ENCODE measurements around the gene VTA1. TPM values are rescaled to one million over a fixed set of nuclear protein-coding genes. Genes with fewer than 3 reads are reported as not detected.
A peak's percentile ranks its signal among the peaks of the same experiment; 100 is the strongest.

VTA1 gene
- total and polyA plus RNA-seq, 2 of the 4 experiments (the other 2 are of a cell fraction) = 60.9 to 120 TPM

DNA sequence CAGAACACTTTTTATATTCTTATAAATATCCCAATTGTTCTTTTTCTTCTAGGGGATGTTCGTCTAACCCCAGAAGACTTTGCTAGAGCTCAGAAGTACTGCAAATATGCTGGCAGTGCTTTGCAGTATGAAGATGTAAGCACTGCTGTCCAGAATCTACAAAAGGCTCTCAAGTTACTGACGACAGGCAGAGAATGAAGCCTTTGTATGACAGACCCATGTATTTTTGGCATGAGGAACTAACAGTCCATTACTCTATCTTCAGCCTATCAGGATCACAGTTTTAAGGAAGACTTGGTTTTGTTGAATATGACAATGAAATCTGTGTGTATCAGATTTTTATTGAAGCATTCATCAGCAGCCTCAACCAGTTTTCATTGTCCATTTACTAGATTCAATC, 71.4 kb downstream of the VTA1 start:
- H2AK5ac ChIP-seq (ENCODE audit: low read depth, low read length) = no peak overlapping the region
- H3K9me1 ChIP-seq (ENCODE audit: insufficient read depth, low read length) = no peaks in the 10 kb centered on the region
- H4K20me1 ChIP-seq (ENCODE audit: insufficient read depth, low read length) = no peaks in the 10 kb centered on the region
- no peak overlapping the region for H2AFZ ChIP-seq (replicated peaks; ENCODE audit: low read length, poor library complexity)
- no peak overlapping the region for H2BK20ac ChIP-seq (ENCODE audit: low read depth, low read length)
- no peak overlapping the region for H2BK5ac ChIP-seq (ENCODE audit: low read depth, low read length, poor library complexity, severe bottlenecking)
- H3K36me3 ChIP-seq (ENCODE audit: control insufficient read depth, insufficient read depth, low read length) = peaks cover 9% of the 10 kb centered on the region
- ATAC-seq (ENCODE audit: low read depth) = no peak; the same call in 1 of the 2 replicates
- H2BK15ac ChIP-seq (ENCODE audit: low read depth, low read length) = no peak overlapping the region
- intact Hi-C loops (cut with micrococcal nuclease) (no loop called here), in situ Hi-C loops (cut with MboI; ENCODE audit: low sequenced_read_pairs) (no loop called here), dilution Hi-C loops (cut with HindIII; ENCODE audit: low sequenced_read_pairs, unreplicated experiment) (no loop called here)
- H4K5ac ChIP-seq (ENCODE audit: low read depth, low read length) = no peak overlapping the region
- DNase-seq = peak; percentile 9
- H3K56ac ChIP-seq (ENCODE audit: extremely low read depth, insufficient read depth, low read length) = no peak overlapping the region
- no peak overlapping the region for H3K18ac ChIP-seq (ENCODE audit: low read depth, low read length)
- TF ChIP-seq, protein P1, sequence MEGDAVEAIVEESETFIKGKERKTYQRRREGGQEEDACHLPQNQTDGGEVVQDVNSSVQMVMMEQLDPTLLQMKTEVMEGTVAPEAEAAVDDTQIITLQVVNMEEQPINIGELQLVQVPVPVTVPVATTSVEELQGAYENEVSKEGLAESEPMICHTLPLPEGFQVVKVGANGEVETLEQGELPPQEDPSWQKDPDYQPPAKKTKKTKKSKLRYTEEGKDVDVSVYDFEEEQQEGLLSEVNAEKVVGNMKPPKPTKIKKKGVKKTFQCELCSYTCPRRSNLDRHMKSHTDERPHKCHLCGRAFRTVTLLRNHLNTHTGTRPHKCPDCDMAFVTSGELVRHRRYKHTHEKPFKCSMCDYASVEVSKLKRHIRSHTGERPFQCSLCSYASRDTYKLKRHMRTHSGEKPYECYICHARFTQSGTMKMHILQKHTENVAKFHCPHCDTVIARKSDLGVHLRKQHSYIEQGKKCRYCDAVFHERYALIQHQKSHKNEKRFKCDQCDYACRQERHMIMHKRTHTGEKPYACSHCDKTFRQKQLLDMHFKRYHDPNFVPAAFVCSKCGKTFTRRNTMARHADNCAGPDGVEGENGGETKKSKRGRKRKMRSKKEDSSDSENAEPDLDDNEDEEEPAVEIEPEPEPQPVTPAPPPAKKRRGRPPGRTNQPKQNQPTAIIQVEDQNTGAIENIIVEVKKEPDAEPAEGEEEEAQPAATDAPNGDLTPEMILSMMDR (conservative IDR thresholded peaks at IDR 0.05; ENCODE audit: low read depth, low read length) = no peak
- TF ChIP-seq BHLHE40 (IDR thresholded peaks at IDR 0.05; ENCODE audit: low read depth, low read length) = no peak
- TF ChIP-seq, protein P2, sequence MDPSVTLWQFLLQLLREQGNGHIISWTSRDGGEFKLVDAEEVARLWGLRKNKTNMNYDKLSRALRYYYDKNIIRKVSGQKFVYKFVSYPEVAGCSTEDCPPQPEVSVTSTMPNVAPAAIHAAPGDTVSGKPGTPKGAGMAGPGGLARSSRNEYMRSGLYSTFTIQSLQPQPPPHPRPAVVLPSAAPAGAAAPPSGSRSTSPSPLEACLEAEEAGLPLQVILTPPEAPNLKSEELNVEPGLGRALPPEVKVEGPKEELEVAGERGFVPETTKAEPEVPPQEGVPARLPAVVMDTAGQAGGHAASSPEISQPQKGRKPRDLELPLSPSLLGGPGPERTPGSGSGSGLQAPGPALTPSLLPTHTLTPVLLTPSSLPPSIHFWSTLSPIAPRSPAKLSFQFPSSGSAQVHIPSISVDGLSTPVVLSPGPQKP (IDR thresholded peaks at IDR 0.05; ENCODE audit: borderline replicate concordance, low read depth, low read length) = no peak
- TF ChIP-seq CHD1 (IDR thresholded peaks at IDR 0.05; ENCODE audit: low read depth, low read length) = no peak
- no peak for TF ChIP-seq RCOR1 (IDR thresholded peaks at IDR 0.05; ENCODE audit: insufficient replicate concordance, low read length)
- TF ChIP-seq RFX5 (IDR thresholded peaks at IDR 0.05; ENCODE audit: low read depth, low read length) = no peak
- no peak for TF ChIP-seq RAD21 (IDR thresholded peaks at IDR 0.05; ENCODE audit: low read length)
- no peak for TF ChIP-seq MAZ (IDR thresholded peaks at IDR 0.05; ENCODE audit: borderline replicate concordance, low read depth, low read length)
- TF ChIP-seq FOS (IDR thresholded peaks at IDR 0.05; ENCODE audit: low read depth, low read length) = no peak
- no peak for TF ChIP-seq MXI1 (IDR thresholded peaks at IDR 0.05; ENCODE audit: borderline replicate concordance, low read depth, low read length)
- TF ChIP-seq, protein P3, sequence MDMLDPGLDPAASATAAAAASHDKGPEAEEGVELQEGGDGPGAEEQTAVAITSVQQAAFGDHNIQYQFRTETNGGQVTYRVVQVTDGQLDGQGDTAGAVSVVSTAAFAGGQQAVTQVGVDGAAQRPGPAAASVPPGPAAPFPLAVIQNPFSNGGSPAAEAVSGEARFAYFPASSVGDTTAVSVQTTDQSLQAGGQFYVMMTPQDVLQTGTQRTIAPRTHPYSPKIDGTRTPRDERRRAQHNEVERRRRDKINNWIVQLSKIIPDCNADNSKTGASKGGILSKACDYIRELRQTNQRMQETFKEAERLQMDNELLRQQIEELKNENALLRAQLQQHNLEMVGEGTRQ (IDR thresholded peaks at IDR 0.05; ENCODE audit: low read depth, low read length) = no peak
- no peak for TF ChIP-seq POLR2A (IDR thresholded peaks at IDR 0.05; ENCODE audit: low read depth, low read length)
- no CpG with 5 or more reads among the region's 2 CpGs for WGBS, 2 experiments (ENCODE audit: extremely low coverage in 2 of 2, insufficient read length in 1 of 2)
- no peak overlapping the region for H3K4me2 ChIP-seq (ENCODE audit: low read depth, low read length)
- H2BK120ac ChIP-seq (ENCODE audit: low read depth, low read length) = no peak overlapping the region
- no peaks in the 10 kb centered on the region for H3K4me1 ChIP-seq (ENCODE audit: control insufficient read depth, insufficient read depth, low read length)
- H4K8ac ChIP-seq (ENCODE audit: low read depth in 2 of 2, low read length in 2 of 2) = no peak overlapping the region
- H3K27me3 ChIP-seq (ENCODE audit: control insufficient read depth, insufficient read depth, low read length) = no peaks in the 10 kb centered on the region
- peaks cover 3 to 10% of the 10 kb centered on the region in 2 experiments for H3K79me1 ChIP-seq (ENCODE audit: low read depth in 1 of 2, low read length in 2 of 2)
- no peak overlapping the region for H3K4ac ChIP-seq (ENCODE audit: low read depth, low read length)
- H3K23ac ChIP-seq (ENCODE audit: low read depth, low read length) = no peak overlapping the region
- H3K4me3 ChIP-seq (ENCODE audit: insufficient read depth, low read depth, low read length) = no peak overlapping the region
- no peak overlapping the region for H2AK9ac ChIP-seq (replicated peaks; ENCODE audit: low read depth, low read length, poor library complexity)
- no peak overlapping the region for H4K91ac ChIP-seq (ENCODE audit: insufficient read depth, low read depth, low read length)
- H3K9ac ChIP-seq (ENCODE audit: low read depth, low read length) = no peak overlapping the region
- CTCF ChIA-PET = interaction anchor here (1.0 kb wide), 1 partner anchor 11 kb away, joined by 4 read pairs; no protein-coding TSS in a partner anchor
- H3K27ac ChIP-seq (ENCODE audit: insufficient read depth, low read length) = no peak overlapping the region
- H3K14ac ChIP-seq (replicated peaks; ENCODE audit: low read depth, low read length) = no peak overlapping the region
- H3K9me3 ChIP-seq (ENCODE audit: control insufficient read depth, insufficient read depth, low read length) = peaks cover under 1% of the 10 kb centered on the region; the same call in 1 of the 2 replicates
- POLR2A ChIA-PET (ENCODE audit: unreplicated experiment) = interaction anchor here (0.6 kb wide), 1 partner anchor 679 kb away, joined by 3 read pairs; no protein-coding TSS in a partner anchor
- no TSS peak for BruUV-seq (replicated peaks)

Measured in IMR-90 (cell line).